GM21576 (cell line): ENCODE measurements around the gene URB1.
A peak's percentile ranks its signal among the peaks of the same experiment; 100 is the strongest.
"Not testable (repeated sequence)": the region's sequence is repeated elsewhere in the genome, so short reads cannot be mapped to it uniquely, and the experiment has no call there.

ENCODE experiments used
- ATAC-seq: cut with Tn5 transposase; IDR thresholded peaks from one replicate; pipeline ENCODE4 v1.9.1; 2021; ENCODE audit warnings: mild to moderate bottlenecking, moderate library complexity; ENCODE audit not compliant: unreplicated experiment

URB1 gene

DNA sequence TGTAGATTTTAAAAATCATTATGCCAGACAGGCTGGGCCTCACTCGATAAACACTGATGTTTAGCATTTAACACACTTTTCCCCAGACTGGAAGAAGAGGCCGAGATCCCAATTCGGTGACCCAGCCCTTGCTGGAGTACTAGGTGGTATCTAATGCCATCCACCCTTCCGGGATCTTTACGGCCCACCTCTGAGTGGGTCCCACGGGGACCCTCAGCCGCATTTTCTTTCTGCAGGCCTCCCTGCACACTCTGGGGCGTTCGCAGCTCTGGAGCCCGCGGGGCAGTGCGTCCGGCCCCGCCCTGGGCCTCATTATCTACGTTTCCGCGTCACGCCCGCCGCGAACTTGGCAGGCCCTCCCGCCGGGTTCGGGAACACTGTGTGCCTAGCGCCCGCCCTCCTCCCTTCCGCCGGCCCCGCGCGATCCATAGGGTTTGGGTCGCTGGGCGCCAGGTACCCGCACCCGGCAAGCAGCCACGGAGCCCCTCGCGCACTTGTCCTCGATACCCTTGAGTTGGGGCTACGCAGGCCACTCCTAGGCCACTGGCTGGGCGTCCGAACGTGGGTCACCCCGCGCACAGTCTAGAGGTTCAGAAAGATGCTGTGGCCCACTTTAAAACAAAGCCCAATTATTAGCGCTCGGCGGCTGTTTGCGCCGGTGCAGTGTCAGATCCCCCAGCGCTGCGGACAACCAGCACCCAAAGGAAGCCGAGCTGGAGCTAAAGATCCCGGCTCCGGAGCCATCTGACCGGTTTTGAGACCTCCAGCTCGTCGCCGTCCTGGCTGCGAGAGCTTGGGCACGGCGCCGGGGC is 18.7 kb upstream of the URB1 start:
- ATAC-seq: no peak

- no peak for ATAC-seq
Measured at GRCh38 chr21:32410916-32411315, 18.1 kb upstream of the URB1 start.

DNA sequence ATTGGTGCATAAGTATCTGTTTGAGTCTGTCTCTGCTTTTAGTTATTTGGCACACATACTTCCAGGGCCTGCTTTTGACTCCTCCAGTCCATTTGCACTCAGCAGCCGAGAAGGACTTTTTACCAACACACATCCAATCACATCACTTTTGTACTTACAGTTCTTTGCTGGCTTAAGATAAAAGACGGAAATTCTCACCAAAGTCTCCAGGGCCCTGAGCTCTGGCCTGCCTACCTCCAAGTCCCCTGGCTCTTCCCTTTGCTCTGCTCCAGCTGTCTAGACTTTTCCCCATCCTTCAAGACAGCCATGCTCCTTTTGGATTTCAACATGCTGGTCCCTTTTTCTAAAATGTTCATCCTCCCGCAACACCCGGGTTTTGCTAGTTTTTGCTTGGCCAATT is 17.5 kb upstream of the URB1 start:
- no peak for ATAC-seq

DNA sequence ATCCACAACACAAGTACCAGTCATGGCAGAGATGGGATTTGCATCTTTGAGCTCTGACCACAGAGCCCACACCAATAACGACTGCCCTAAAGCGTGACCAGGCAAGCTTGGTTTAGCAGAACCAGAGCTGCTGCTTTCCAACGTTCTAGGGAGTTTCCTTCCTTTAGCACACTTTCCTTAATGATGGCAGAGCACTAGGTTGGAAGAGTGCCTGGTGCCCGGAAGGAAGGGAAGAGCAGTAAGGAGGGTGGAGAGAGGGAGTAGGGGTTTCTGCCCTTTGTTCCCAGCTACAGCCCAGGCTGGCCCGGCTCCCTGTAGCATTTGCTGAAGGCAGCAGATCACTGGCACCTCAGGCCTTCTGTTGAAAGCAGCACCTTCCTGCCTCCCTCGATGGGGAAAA is 13.6 kb upstream of the URB1 start:
- ATAC-seq: no peak

- no peak for ATAC-seq
Measured at GRCh38 chr21:32403201-32403777, 10.5 kb upstream of the URB1 start.

DNA sequence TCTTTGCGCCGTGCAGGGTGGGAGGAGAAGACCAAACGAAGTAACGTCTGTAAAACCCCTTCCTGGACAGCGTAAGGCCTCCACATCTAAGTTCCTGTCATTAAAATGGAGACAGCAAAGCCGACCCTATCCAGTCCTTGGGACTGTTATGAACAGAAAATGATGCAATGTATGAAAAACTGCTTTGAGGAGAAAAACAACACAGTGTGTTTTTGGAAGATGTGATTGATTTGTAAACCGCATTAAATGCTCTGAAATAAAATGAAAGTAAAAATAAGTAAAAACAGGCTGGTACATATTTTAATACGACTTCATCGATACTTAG is 827 bp upstream of the URB1 start:
- peak; percentile 36 for ATAC-seq

GRCh38 chr21:32392299-32392879 is 423 bp downstream of the URB1 start:
- peak; percentile 9 for ATAC-seq

- ATAC-seq: no peak
Measured at GRCh38 chr21:32391755-32392154, 1.1 kb downstream of the URB1 start.

DNA sequence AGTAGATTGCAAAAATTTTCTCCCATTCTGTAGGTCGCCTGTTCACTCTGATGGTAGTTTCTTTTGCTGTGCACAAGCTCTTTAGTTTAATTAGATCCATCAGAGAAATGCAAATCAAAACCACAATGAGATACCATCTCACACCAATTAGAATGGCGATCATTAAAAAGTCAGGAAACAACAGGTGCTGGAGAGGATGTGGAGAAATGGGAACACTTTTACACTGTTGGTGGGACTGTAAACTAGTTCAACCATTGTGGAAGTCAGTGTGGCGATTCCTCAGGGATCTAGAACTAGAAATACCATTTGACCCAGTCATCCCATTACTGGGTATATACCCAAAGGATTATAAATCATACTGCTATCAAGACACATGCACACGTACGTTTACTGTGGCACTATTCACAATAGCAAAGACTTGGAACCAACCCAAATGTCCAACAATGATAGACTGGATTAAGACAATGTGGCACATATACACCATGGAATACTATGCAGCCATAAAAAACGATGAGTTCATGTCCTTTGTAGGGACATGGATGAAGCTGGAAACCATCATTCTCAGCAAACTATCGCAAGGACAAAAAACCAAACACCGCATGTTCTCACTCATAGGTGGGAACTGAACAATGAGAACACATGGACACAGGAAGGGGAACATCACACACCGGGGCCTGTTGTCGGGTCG is 2.1 kb downstream of the URB1 start:
- ATAC-seq: not testable (repeated sequence)

- no peak for ATAC-seq
Measured at GRCh38 chr21:32389337-32390015, 3.3 kb downstream of the URB1 start.

GRCh38 chr21:32388306-32388705 is 4.5 kb downstream of the URB1 start:
- ATAC-seq: no peak

- no peak for ATAC-seq
Measured at GRCh38 chr21:32387151-32387550, 5.7 kb downstream of the URB1 start.

DNA sequence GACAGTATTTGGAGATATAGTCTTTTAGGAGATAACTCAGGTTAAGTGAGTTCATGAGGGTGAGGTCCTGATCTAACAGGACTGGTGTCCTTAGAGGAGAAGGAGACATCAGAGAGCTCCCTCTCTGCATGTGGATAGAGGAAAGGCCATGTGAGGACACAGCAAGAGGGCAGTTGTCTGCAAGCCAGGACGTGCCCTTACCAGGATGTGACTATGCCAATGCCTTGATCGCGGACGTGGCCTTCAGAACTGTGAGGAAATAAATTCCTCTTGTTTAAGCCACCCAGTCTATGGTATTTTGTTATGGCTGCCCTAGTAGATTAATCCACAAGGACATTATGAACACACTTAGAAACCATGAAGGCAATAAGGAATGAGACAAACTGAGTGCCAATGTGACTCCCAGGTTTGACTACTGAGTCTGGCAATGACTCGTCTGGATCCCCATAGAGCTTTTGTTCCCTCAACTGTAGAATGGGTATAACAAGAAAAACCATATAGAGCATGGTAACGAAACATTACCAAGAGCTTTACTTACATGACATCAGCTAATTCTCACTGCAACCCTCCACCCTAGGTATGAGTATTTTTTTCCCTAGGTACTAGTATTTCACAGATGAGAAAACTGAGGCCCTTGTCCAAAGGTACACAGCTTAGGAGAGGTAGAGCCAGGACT is 6.5 kb downstream of the URB1 start:
- ATAC-seq: no peak

- no peak for ATAC-seq
Measured at GRCh38 chr21:32383812-32384211, 9.0 kb downstream of the URB1 start.

- no peak for ATAC-seq
Measured at GRCh38 chr21:32382108-32382644, 10.6 kb downstream of the URB1 start.

DNA sequence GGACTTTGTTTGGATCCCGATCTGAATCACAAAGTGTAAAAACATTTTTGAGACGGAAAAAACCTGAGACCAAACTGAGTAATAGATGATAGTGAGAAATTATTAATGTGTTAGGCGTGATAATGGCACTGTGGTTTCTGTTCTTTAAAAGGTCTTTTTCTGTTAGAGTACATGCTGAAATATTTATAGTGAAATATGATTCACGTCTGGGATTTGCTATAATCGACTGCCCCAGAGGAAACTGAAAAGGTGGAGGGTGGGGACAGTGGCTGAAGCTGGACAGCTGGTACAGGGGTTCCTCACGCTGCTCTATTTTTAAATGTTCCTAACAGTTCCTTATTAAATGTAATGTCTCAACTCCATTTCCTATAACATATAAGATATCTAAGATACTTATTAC is 11.2 kb downstream of the URB1 start:
- no peak for ATAC-seq

DNA sequence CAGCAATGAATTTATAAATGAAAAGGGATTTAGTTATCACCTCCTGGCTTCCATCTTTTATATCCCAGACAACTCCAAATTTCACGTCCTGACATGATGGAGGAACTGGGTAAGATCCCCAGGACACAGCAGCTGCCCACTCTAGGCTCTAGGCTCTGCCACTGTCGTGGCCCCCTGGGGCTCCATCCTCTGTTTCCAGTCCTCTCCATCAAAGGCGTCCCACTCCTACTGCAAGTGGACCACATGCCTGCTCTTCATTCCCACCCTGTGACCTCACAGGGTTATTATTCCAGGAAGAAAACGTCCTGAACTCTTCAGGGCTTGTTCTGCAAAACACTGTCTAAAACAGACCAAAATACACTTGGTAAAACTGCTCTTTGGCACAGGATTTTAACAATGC is 11.9 kb downstream of the URB1 start:
- ATAC-seq: no peak

DNA sequence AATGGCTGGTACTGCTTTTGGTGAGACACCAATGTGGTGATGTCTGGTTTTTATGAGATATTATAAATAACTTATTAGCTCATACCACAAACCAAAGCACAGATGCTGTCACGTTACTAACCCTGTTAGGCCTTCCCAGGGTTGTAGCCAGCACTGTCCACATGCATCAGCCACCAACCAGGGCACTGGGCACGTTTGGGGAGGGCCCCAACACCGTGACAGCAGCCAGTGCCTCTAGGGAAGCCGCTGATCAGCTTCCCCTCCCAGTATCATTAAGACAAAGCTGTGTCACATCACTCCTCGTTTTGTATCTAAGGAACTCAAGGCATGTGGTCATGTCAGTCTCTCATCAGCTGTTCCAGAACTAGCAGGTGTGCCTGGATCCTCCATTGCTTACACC is 13.9 kb downstream of the URB1 start:
- no peak for ATAC-seq

GRCh38 chr21:32377991-32378390 is 14.8 kb downstream of the URB1 start:
- ATAC-seq: no peak

GRCh38 chr21:32377506-32377905 is 15.3 kb downstream of the URB1 start:
- no peak for ATAC-seq

- ATAC-seq: no peak
Measured at GRCh38 chr21:32372755-32373154, 20.1 kb downstream of the URB1 start.
